Measurements from ENCODE around the gene SGCG.
A peak's percentile ranks its signal among the peaks of the same experiment; 100 is the strongest.

DNA sequence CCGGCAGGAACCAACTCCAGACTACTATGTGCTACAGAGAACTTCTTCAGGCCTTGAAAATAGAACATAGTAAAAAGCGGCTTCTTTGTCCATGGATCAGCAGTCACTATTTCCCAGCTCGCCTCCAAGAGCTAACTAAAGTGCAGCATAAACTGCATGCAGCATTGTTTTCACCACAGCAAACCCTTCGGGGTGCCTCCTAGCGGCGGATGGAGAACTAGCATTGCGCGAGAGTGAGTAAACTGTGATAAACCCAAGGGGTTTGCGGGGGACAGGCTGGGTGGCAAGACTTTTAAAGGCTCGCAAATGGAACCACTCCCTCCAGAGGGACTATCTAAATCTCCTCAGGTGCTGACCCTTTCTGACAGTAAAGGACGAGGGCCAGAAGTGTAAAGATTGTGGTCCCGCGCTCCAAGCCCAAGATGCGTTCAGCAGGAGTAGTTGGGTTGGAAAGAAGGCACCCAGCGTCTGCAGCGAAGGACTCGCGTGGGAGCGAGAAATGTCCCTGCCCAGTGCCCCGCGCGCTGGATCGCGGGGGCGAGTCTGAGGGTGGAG is 21.5 kb upstream of the SGCG start:
- TF ChIP-seq HDAC2 (IDR thresholded peaks at IDR 0.05), result no peak
- TF ChIP-seq YY1 (IDR thresholded peaks at IDR 0.05; ENCODE audit: low read depth, low read length), result no peak
- TF ChIP-seq, protein P1, sequence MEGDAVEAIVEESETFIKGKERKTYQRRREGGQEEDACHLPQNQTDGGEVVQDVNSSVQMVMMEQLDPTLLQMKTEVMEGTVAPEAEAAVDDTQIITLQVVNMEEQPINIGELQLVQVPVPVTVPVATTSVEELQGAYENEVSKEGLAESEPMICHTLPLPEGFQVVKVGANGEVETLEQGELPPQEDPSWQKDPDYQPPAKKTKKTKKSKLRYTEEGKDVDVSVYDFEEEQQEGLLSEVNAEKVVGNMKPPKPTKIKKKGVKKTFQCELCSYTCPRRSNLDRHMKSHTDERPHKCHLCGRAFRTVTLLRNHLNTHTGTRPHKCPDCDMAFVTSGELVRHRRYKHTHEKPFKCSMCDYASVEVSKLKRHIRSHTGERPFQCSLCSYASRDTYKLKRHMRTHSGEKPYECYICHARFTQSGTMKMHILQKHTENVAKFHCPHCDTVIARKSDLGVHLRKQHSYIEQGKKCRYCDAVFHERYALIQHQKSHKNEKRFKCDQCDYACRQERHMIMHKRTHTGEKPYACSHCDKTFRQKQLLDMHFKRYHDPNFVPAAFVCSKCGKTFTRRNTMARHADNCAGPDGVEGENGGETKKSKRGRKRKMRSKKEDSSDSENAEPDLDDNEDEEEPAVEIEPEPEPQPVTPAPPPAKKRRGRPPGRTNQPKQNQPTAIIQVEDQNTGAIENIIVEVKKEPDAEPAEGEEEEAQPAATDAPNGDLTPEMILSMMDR (IDR thresholded peaks at IDR 0.05 in 2 of 3, conservative IDR thresholded peaks at IDR 0.05 in 1 of 3; ENCODE audit: control insufficient read depth in 2 of 3, extremely low read depth in 1 of 3, insufficient read depth in 1 of 3, low read depth in 3 of 3, low read length in 3 of 3), result peak; percentile 25 to 45 (median 30); a peak in 5 of 6 replicates
- TF ChIP-seq, protein P2, sequence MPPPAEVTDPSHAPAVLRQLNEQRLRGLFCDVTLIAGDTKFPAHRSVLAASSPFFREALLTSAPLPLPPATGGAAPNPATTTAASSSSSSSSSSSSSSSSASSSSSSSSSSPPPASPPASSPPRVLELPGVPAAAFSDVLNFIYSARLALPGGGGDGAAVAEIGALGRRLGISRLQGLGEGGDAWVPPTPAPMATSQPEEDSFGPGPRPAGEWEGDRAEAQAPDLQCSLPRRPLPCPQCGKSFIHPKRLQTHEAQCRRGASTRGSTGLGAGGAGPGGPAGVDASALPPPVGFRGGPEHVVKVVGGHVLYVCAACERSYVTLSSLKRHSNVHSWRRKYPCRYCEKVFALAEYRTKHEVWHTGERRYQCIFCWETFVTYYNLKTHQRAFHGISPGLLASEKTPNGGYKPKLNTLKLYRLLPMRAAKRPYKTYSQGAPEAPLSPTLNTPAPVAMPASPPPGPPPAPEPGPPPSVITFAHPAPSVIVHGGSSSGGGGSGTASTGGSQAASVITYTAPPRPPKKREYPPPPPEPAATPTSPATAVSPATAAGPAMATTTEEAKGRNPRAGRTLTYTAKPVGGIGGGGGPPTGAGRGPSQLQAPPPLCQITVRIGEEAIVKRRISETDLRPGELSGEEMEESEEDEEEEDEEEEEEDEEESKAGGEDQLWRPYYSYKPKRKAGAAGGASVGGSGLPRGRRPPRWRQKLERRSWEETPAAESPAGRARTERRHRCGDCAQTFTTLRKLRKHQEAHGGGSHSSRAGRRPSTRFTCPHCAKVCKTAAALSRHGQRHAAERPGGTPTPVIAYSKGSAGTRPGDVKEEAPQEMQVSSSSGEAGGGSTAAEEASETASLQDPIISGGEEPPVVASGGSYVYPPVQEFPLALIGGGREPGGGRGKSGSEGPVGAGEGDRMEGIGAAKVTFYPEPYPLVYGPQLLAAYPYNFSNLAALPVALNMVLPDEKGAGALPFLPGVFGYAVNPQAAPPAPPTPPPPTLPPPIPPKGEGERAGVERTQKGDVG (CRISPR knock-in tag; IDR thresholded peaks at IDR 0.05), result no peak
- no peak for TF ChIP-seq ZNF274 (IDR thresholded peaks at IDR 0.05; ENCODE audit: insufficient read depth, insufficient read length)
- peak; percentile 17; the same call in 1 of the 2 replicates for TF ChIP-seq RAD21 (IDR thresholded peaks at IDR 0.05; ENCODE audit: insufficient read depth, low read depth, low read length)
- no peak for TF ChIP-seq POLR2A (IDR thresholded peaks at IDR 0.05; ENCODE audit: low read depth, low read length)
- TF ChIP-seq FOS (IDR thresholded peaks at IDR 0.05; ENCODE audit: borderline replicate concordance, extremely low read depth, insufficient read length), result no peak
- TF ChIP-seq EZH2 (IDR thresholded peaks at IDR 0.05; ENCODE audit: borderline replicate concordance, control insufficient read depth, low read depth, low read length), result no peak
- no peak for TF ChIP-seq SUPT20H (IDR thresholded peaks at IDR 0.05; ENCODE audit: borderline replicate concordance, control insufficient read depth, low read depth, low read length)

All from GM12878 (cell line).